Peyer's patch (tissue), 4 donors: Measurements from ENCODE around the gene NCAN.

Source experiments
- CTCF ChIP-seq, 6 experiments: fragments of 450-650 bp in 4 of 6; fragments of 200-600 bp in 2 of 6; sonication (generic) in 1 of 6; IDR thresholded peaks; one replicate each; pipeline ENCODE4 v1.5.1; 2017 to 2019; ENCODE audit warnings: antibody characterized with exemption in 6 of 6, mild to moderate bottlenecking in 3 of 6, moderate library complexity in 1 of 6
- POLR2A ChIP-seq, 2 donors: fragments of 450-650 bp; IDR thresholded peaks; one replicate each; pipeline ENCODE4 v1.5.1; 2017; ENCODE audit warnings: antibody characterized with exemption in 2 of 2, mild to moderate bottlenecking in 2 of 2, moderate library complexity in 2 of 2

- TF ChIP-seq CTCF (IDR thresholded peaks at IDR 0.05) (no peak), POLR2A (IDR thresholded peaks at IDR 0.05) (no peak)
These were observed 64.6 kb downstream of the NCAN start for GRCh38 chr19:19276386-19276785.
